CD4-positive, alpha-beta T cell (primary cell): ENCODE measurements around the gene EPHA4. TPM values are rescaled to one million over a fixed set of nuclear protein-coding genes. Genes with fewer than 3 reads are reported as not detected.

Source experiments
- ATAC-seq: fragments of 200-7000 bp; cut with Tn5 transposase; one replicate; pipeline ENCODE4 v1.10.0; 2022; ENCODE audit warnings: mild to moderate bottlenecking; ENCODE audit not compliant: poor library complexity
- CTCF ChIA-PET: fragments of 350-600 bp; sonication (Branson Sonifier 250); formaldehyde crosslinking; loops from one replicate; lab custom pipeline; 2021; ENCODE audit warnings: antibody characterized with exemption, inconsistent platforms; lab: Charles Lee
- POLR2A ChIA-PET: fragments of 350-600 bp; sonication (Branson Sonifier 250); formaldehyde crosslinking; loops from one replicate; lab custom pipeline; 2021; ENCODE audit warnings: antibody characterized with exemption, inconsistent platforms; lab: Charles Lee
- DNase-seq, 14 experiments: peaks; one replicate each; pipeline ENCODE4 v3.0.0-alpha.2; 2013 to 2020; ENCODE audit warnings: mixed read lengths in 2 of 14
- H3K27ac ChIP-seq, 2 donors: one replicate each; pipeline versions ENCODE4 v1.5.1 to v1.7.0; 2013; ENCODE audit warnings: low read length in 2 of 2, low read depth in 1 of 2, mild to moderate bottlenecking in 1 of 2
- H3K27me3 ChIP-seq, 2 experiments: 1 replicate in 1 of 2; 2 replicates in 1 of 2; pipeline versions ENCODE4 v1.6.1 to v1.7.0; 2013; ENCODE audit warnings: low read length in 2 of 2, control low read depth in 1 of 2, mild to moderate bottlenecking in 1 of 2, moderate library complexity in 1 of 2; ENCODE audit not compliant: insufficient read depth in 2 of 2, control insufficient read depth in 1 of 2
- H3K36me3 ChIP-seq: one replicate; pipeline ENCODE4 v1.6.1; 2013; ENCODE audit warnings: low read length, control low read depth; ENCODE audit not compliant: insufficient read depth
- H3K4me1 ChIP-seq: one replicate; pipeline ENCODE4 v1.6.1; 2013; ENCODE audit warnings: low read length, control low read depth; ENCODE audit not compliant: insufficient read depth
- H3K4me3 ChIP-seq: one replicate; pipeline ENCODE4 v1.5.1; 2013; ENCODE audit warnings: mild to moderate bottlenecking, low read length, moderate library complexity
- H3K9me3 ChIP-seq, 2 experiments: 1 replicate in 1 of 2; 2 replicates in 1 of 2; pipeline versions ENCODE4 v1.6.1 to v1.7.0; 2013; ENCODE audit warnings: low read length in 2 of 2, mild to moderate bottlenecking in 2 of 2, control low read depth in 1 of 2, moderate library complexity in 1 of 2; ENCODE audit not compliant: control insufficient read depth in 1 of 2, insufficient read depth in 1 of 2
- H3K27ac Mint-ChIP-seq: one replicate; pipeline ENCODE4 v1.8.0; 2020; ENCODE audit warnings: mixed read lengths
- H3K27me3 Mint-ChIP-seq: one replicate; pipeline ENCODE4 v1.8.0; 2021; ENCODE audit warnings: mixed read lengths
- H3K36me3 Mint-ChIP-seq: one replicate; pipeline ENCODE4 v1.8.0; 2021; ENCODE audit warnings: low read depth, mixed read lengths
- H3K4me1 Mint-ChIP-seq: one replicate; pipeline ENCODE4 v1.8.0; 2021; ENCODE audit warnings: low read depth, mixed read lengths
- H3K4me3 Mint-ChIP-seq: one replicate; pipeline ENCODE4 v1.8.0; 2020; ENCODE audit warnings: mild to moderate bottlenecking, mixed read lengths
- H3K9me3 Mint-ChIP-seq: one replicate; pipeline ENCODE4 v1.8.0; 2020; ENCODE audit warnings: mixed read lengths
- CTCF ChIP-seq: fragments of 200-600 bp; IDR thresholded peaks from one replicate; pipeline ENCODE4 v1.8.0; 2022; ENCODE audit warnings: antibody characterized with exemption, mild to moderate bottlenecking
- intact Hi-C, 2 experiments: fragments of 100-400 bp; cut with DNase I in 1 of 2; cut with micrococcal nuclease in 1 of 2; formaldehyde crosslinking; loops; one replicate each; pipeline versions ENCODE4 v1.15.1 to v1.9.0; 2023 to 2025; cut with DNase I, micrococcal nuclease
- total RNA-seq, 174 experiments: library from RNA in 2 of 174; stranded (reverse) in 2 of 174; gene quantifications; one replicate each; pipeline ENCODE4 v1.2.3 and lab custom pipeline; 2021 to 2026

The EPHA4 gene
- total RNA-seq, 2 experiments from 2014 or later, result 85.7 to 86.5 TPM

- Mint-ChIP-seq H3K4me1 (no peaks in the 10 kb centered on the region), H3K27me3 (no peaks in the 10 kb centered on the region), H3K9me3 (no peaks in the 10 kb centered on the region), H3K4me3 (no peak overlapping the region), H3K27ac (no peak overlapping the region), H3K36me3 (peaks cover 8% of the 10 kb centered on the region)
- no peak for TF ChIP-seq CTCF
- ATAC-seq, result peak; percentile 75
- DNase-seq, result peak in 13 of 14 experiments; percentile 12 to 90 (median 37)
- Histone ChIP-seq H3K4me3 (peak overlapping the region; percentile 45), H3K4me1 (peaks cover 57% of the 10 kb centered on the region), H3K27me3 (no peaks in the 10 kb centered on the region), H3K27ac (peak overlapping the region; percentile 87 to 92), H3K36me3 (no peaks in the 10 kb centered on the region), H3K9me3 (no peaks in the 10 kb centered on the region)
- ChIA-PET POLR2A (interaction anchor here (0.7 to 5.0 kb wide), 40 partner anchors 9 to 506 kb away, joined by 3 to 106 read pairs (median 4); partner anchors contain the start of gene EPHA4), CTCF (interaction anchor here (0.6 to 4.5 kb wide), 5 partner anchors 10 to 54 kb away, joined by 3 to 28 read pairs (median 3); partner anchors contain the start of gene EPHA4)
- intact Hi-C loops, result loop anchor here in 1 of 2 experiments (1.0 to 10.0 kb wide), 5 partner anchors 12 to 831 kb away; partner anchors contain the start of gene EPHA4
These were observed 53.7 kb downstream of the EPHA4 start for GRCh38 chr2:221518201-221518934.

GRCh38 chr2:221517696-221518151 lies 54.4 kb downstream of the EPHA4 start:
- H3K4me3 ChIP-seq, result peak overlapping the region; percentile 45
- Mint-ChIP-seq H3K9me3 (no peaks in the 10 kb centered on the region), H3K27me3 (no peaks in the 10 kb centered on the region), H3K4me3 (no peak overlapping the region), H3K27ac (no peak overlapping the region), H3K4me1 (peaks cover 5% of the 10 kb centered on the region), H3K36me3 (peaks cover 8% of the 10 kb centered on the region)
- CTCF ChIA-PET, result interaction anchor here (0.6 to 4.5 kb wide), 4 partner anchors 10 to 55 kb away, joined by 3 to 28 read pairs (median 4); partner anchors contain the start of gene EPHA4
- H3K27me3 ChIP-seq, result no peaks in the 10 kb centered on the region
- ATAC-seq (peak; percentile 65), DNase-seq (peak; percentile 57 to 92 (median 74))
- H3K36me3 ChIP-seq, result no peaks in the 10 kb centered on the region
- POLR2A ChIA-PET, result interaction anchor here (0.7 to 5.0 kb wide), 38 partner anchors 8 to 505 kb away, joined by 3 to 106 read pairs (median 4); partner anchors contain the start of gene EPHA4
- H3K27ac ChIP-seq, result peak overlapping the region; percentile 87 to 92
- H3K9me3 ChIP-seq, result no peaks in the 10 kb centered on the region
- intact Hi-C loops, result loop anchor here in 1 of 2 experiments (1.0 to 10.0 kb wide), 5 partner anchors 13 to 830 kb away; partner anchors contain the start of gene EPHA4
- peaks cover 60% of the 10 kb centered on the region for H3K4me1 ChIP-seq
- TF ChIP-seq CTCF, result no peak

- Mint-ChIP-seq H3K4me3 (no peak overlapping the region), H3K27ac (no peak overlapping the region), H3K4me1 (peaks cover 10% of the 10 kb centered on the region), H3K9me3 (no peaks in the 10 kb centered on the region), H3K36me3 (peaks cover 8% of the 10 kb centered on the region), H3K27me3 (no peaks in the 10 kb centered on the region)
- ATAC-seq, result peak; percentile 4
- peak in 2 of 14 experiments; percentile 17 to 40 for DNase-seq
- intact Hi-C loops, result loop anchor here in 1 of 2 experiments (5.0 to 10.0 kb wide), 3 partner anchors 40 to 830 kb away; no protein-coding TSS in a partner anchor
- Histone ChIP-seq H3K4me1 (peaks cover 61% of the 10 kb centered on the region), H3K27me3 (no peaks in the 10 kb centered on the region), H3K4me3 (peak overlapping the region; percentile 45), H3K36me3 (no peaks in the 10 kb centered on the region), H3K9me3 (no peaks in the 10 kb centered on the region), H3K27ac (peak overlapping the region; percentile 87 to 92)
- ChIA-PET CTCF (interaction anchor here (0.7 to 4.5 kb wide), 3 partner anchors 9 to 56 kb away, joined by 3 to 28 read pairs (median 6); partner anchors contain the start of gene EPHA4), POLR2A (interaction anchor here (0.7 to 5.0 kb wide), 30 partner anchors 8 to 218 kb away, joined by 3 to 106 read pairs (median 5); partner anchors contain the start of gene EPHA4)
- TF ChIP-seq CTCF, result no peak
These were observed 54.9 kb downstream of the EPHA4 start for GRCh38 chr2:221517146-221517695.
